Activated T-cell treated with anti-CD3 and anti-CD28 coated beads, Interleukin-2, amount 50 U/mL, for 4 hours (primary cell): Measurements from ENCODE around the gene AP3S2. TPM values are rescaled to one million over a fixed set of nuclear protein-coding genes. Genes with fewer than 3 reads are reported as not detected.
"Not testable (repeated sequence)": the region's sequence is repeated elsewhere in the genome, so short reads cannot be mapped to it uniquely, and the experiment has no call there.

Experiments used
- ATAC-seq, 2 donors: fragments of 200-7000 bp; cut with Tn5 transposase; one replicate each; pipeline ENCODE4 v1.10.0; 2021
- DNase-seq: peaks from one replicate; pipeline ENCODE4 v3.0.0-alpha.2; 2020
- H3K27me3 Mint-ChIP-seq: one replicate; pipeline ENCODE4 v1.8.0; 2021; ENCODE audit warnings: low read depth, mixed read lengths
- H3K36me3 Mint-ChIP-seq: one replicate; pipeline ENCODE4 v1.8.0; 2022; ENCODE audit warnings: mixed read lengths; ENCODE audit not compliant: insufficient read depth
- H3K4me1 Mint-ChIP-seq: one replicate; pipeline ENCODE4 v1.8.0; 2021; ENCODE audit warnings: low read depth, mixed read lengths
- H3K4me3 Mint-ChIP-seq: one replicate; pipeline ENCODE4 v1.8.0; 2021; ENCODE audit warnings: mild to moderate bottlenecking, moderate library complexity, mixed read lengths
- H3K9me3 Mint-ChIP-seq: one replicate; pipeline ENCODE4 v1.8.0; 2021; ENCODE audit warnings: mixed read lengths
- total RNA-seq, 3 donors: library from RNA; stranded (reverse); gene quantifications; one replicate each; pipeline ENCODE4 v1.2.1, GENCODE V29; 2021

AP3S2 gene
- total RNA-seq, 3 donors from 2014 or later, result 15.2 to 17.4 (median 17.1) TPM

GRCh38 chr15:89863918-89864317 is 29.9 kb downstream of the AP3S2 start:
- ATAC-seq (no peak), DNase-seq (no peak)
- Mint-ChIP-seq H3K4me3 (no peak overlapping the region), H3K36me3 (peaks cover 18% of the 10 kb centered on the region), H3K27me3 (no peaks in the 10 kb centered on the region), H3K9me3 (no peaks in the 10 kb centered on the region), H3K4me1 (no peaks in the 10 kb centered on the region)

- Mint-ChIP-seq H3K9me3 (no peaks in the 10 kb centered on the region), H3K27me3 (no peaks in the 10 kb centered on the region), H3K36me3 (peaks cover 28% of the 10 kb centered on the region), H3K4me1 (no peaks in the 10 kb centered on the region), H3K4me3 (no peak overlapping the region)
- ATAC-seq, result no peak
- no peak for DNase-seq
These were observed 32.9 kb downstream of the AP3S2 start for GRCh38 chr15:89860891-89861290.

- Mint-ChIP-seq H3K36me3 (peaks cover 26% of the 10 kb centered on the region), H3K27me3 (no peaks in the 10 kb centered on the region), H3K4me3 (no peak overlapping the region), H3K9me3 (no peaks in the 10 kb centered on the region), H3K4me1 (no peaks in the 10 kb centered on the region)
- ATAC-seq (no peak), DNase-seq (no peak)
These were observed 33.4 kb downstream of the AP3S2 start for GRCh38 chr15:89860431-89860830.

- no peak for ATAC-seq
- Mint-ChIP-seq H3K4me1 (no peaks in the 10 kb centered on the region), H3K36me3 (peaks cover 23% of the 10 kb centered on the region), H3K4me3 (no peak overlapping the region), H3K9me3 (no peaks in the 10 kb centered on the region), H3K27me3 (no peaks in the 10 kb centered on the region)
- no peak for DNase-seq
These were observed 34.9 kb downstream of the AP3S2 start for GRCh38 chr15:89858661-89859458.

- DNase-seq (no peak), ATAC-seq (no peak)
- Mint-ChIP-seq H3K36me3 (peaks cover 26% of the 10 kb centered on the region), H3K27me3 (no peaks in the 10 kb centered on the region), H3K9me3 (no peaks in the 10 kb centered on the region), H3K4me3 (no peak overlapping the region), H3K4me1 (no peaks in the 10 kb centered on the region)
These were observed 36.1 kb downstream of the AP3S2 start for GRCh38 chr15:89857673-89858072.

- peaks cover 29% of the 10 kb centered on the region for H3K36me3 Mint-ChIP-seq
- H3K4me3 Mint-ChIP-seq, result no peak overlapping the region
- H3K9me3 Mint-ChIP-seq, result no peaks in the 10 kb centered on the region
- no peak for DNase-seq
- H3K27me3 Mint-ChIP-seq, result no peaks in the 10 kb centered on the region
- ATAC-seq, result no peak
- H3K4me1 Mint-ChIP-seq, result peaks cover 2% of the 10 kb centered on the region
These were observed 37.8 kb downstream of the AP3S2 start for GRCh38 chr15:89855948-89856347.

GRCh38 chr15:89854863-89855262 is 38.9 kb downstream of the AP3S2 start:
- not testable (repeated sequence) for DNase-seq, H3K27me3 Mint-ChIP-seq, H3K4me1 Mint-ChIP-seq, H3K4me3 Mint-ChIP-seq, H3K9me3 Mint-ChIP-seq, ATAC-seq
- peaks cover 21% of the 10 kb centered on the region for H3K36me3 Mint-ChIP-seq

- no peak for DNase-seq
- no peaks in the 10 kb centered on the region for H3K27me3 Mint-ChIP-seq
- ATAC-seq, result no peak
- H3K4me3 Mint-ChIP-seq, result no peak overlapping the region
- H3K9me3 Mint-ChIP-seq, result no peaks in the 10 kb centered on the region
- H3K4me1 Mint-ChIP-seq, result peaks cover 6% of the 10 kb centered on the region
- peaks cover 23% of the 10 kb centered on the region for H3K36me3 Mint-ChIP-seq
These were observed 41.3 kb downstream of the AP3S2 start for GRCh38 chr15:89852342-89852995.

- ATAC-seq (no peak), DNase-seq (no peak)
- Mint-ChIP-seq H3K4me3 (no peak overlapping the region), H3K4me1 (peaks cover 6% of the 10 kb centered on the region), H3K27me3 (no peaks in the 10 kb centered on the region), H3K9me3 (no peaks in the 10 kb centered on the region), H3K36me3 (peaks cover 22% of the 10 kb centered on the region)
These were observed 42.0 kb downstream of the AP3S2 start for GRCh38 chr15:89851673-89852341.

- no peak overlapping the region for H3K4me3 Mint-ChIP-seq
- H3K4me1 Mint-ChIP-seq, result peaks cover 6% of the 10 kb centered on the region
- DNase-seq (no peak), ATAC-seq (no peak)
- H3K27me3 Mint-ChIP-seq, result no peaks in the 10 kb centered on the region
- H3K9me3 Mint-ChIP-seq, result no peaks in the 10 kb centered on the region
- H3K36me3 Mint-ChIP-seq, result peaks cover 20% of the 10 kb centered on the region
These were observed 44.9 kb downstream of the AP3S2 start for GRCh38 chr15:89848970-89849292.

- no peaks in the 10 kb centered on the region for H3K9me3 Mint-ChIP-seq
- H3K4me1 Mint-ChIP-seq, result peaks cover 6% of the 10 kb centered on the region
- ATAC-seq (no peak), DNase-seq (no peak)
- H3K36me3 Mint-ChIP-seq, result peaks cover 20% of the 10 kb centered on the region
- no peaks in the 10 kb centered on the region for H3K27me3 Mint-ChIP-seq
- H3K4me3 Mint-ChIP-seq, result no peak overlapping the region
These were observed 46.7 kb downstream of the AP3S2 start for GRCh38 chr15:89847101-89847500.

GRCh38 chr15:89845305-89845893 is 48.4 kb downstream of the AP3S2 start:
- Mint-ChIP-seq H3K4me1 (peaks cover 6% of the 10 kb centered on the region), H3K27me3 (no peaks in the 10 kb centered on the region), H3K4me3 (no peak overlapping the region), H3K36me3 (peaks cover 22% of the 10 kb centered on the region), H3K9me3 (no peaks in the 10 kb centered on the region)
- DNase-seq, result no peak
- no peak for ATAC-seq

GRCh38 chr15:89841962-89842361 is 51.8 kb downstream of the AP3S2 start:
- Mint-ChIP-seq H3K4me3 (no peak overlapping the region), H3K36me3 (peaks cover 25% of the 10 kb centered on the region), H3K27me3 (no peaks in the 10 kb centered on the region), H3K9me3 (no peaks in the 10 kb centered on the region), H3K4me1 (peaks cover 3% of the 10 kb centered on the region)
- DNase-seq, result no peak
- no peak for ATAC-seq

GRCh38 chr15:89841306-89841705 is 52.5 kb downstream of the AP3S2 start:
- Mint-ChIP-seq H3K27me3 (no peaks in the 10 kb centered on the region), H3K4me1 (peaks cover 3% of the 10 kb centered on the region), H3K9me3 (no peaks in the 10 kb centered on the region), H3K4me3 (no peak overlapping the region), H3K36me3 (peaks cover 26% of the 10 kb centered on the region)
- no peak for DNase-seq
- ATAC-seq, result no peak
